Caco-2 (cell line): Measurements from ENCODE around the gene MPHOSPH10. TPM values are rescaled to one million over a fixed set of nuclear protein-coding genes. Genes with fewer than 3 reads are reported as not detected.
"Not testable (repeated sequence)": the region's sequence is repeated elsewhere in the genome, so short reads cannot be mapped to it uniquely, and the experiment has no call there.

Experiments
- BruUV-seq: library from RNA; stranded (reverse); fragments of 400-500 nt; replicated peaks from 2 replicates; lab custom pipeline; 2021; lab: Mats Ljungman, UMichigan
- CTCF ChIA-PET: fragments of 300-600 bp; sonication (Branson Sonifier 250); formaldehyde crosslinking; loops from one replicate; lab custom pipeline; 2022; ENCODE audit warnings: antibody characterized with exemption; lab: Charles Lee
- POLR2A ChIA-PET: fragments of 300-600 bp; sonication (Branson Sonifier 250); formaldehyde crosslinking; loops from one replicate; lab custom pipeline; 2022; ENCODE audit warnings: antibody characterized with exemption; lab: Charles Lee
- DNase-seq, 2 experiments: peaks; one replicate each; pipeline versions ENCODE4 v3.0.0 to v3.0.0-alpha.2; 2020 to 2022
- H3K27me3 ChIP-seq: replicated peaks from 2 replicates; pipeline ENCODE4 v1.6.0; 2011; ENCODE audit warnings: low read length; ENCODE audit not compliant: control insufficient read depth, insufficient read depth
- H3K36me3 ChIP-seq: 2 replicates; pipeline ENCODE4 v1.5.1; 2011; ENCODE audit warnings: low read length; ENCODE audit not compliant: control insufficient read depth, insufficient read depth
- H3K4me1 ChIP-seq: fragments of 250-450 bp; sonication (Bioruptor Pico); 2 replicates; pipeline ENCODE4 v1.5.1; 2020; ENCODE audit warnings: mild to moderate bottlenecking
- H3K4me3 ChIP-seq: 2 replicates; pipeline ENCODE4 v1.5.1; 2011; ENCODE audit warnings: low read depth, mild to moderate bottlenecking, control low read depth, low read length
- H3K9me3 ChIP-seq: fragments of 250-450 bp; sonication (Bioruptor Pico); 2 replicates; pipeline ENCODE4 v1.5.1; 2020; ENCODE audit warnings: mild to moderate bottlenecking, moderate library complexity
- H3K27ac Mint-ChIP-seq: one replicate; pipeline ENCODE4 v1.8.0; 2022; ENCODE audit warnings: mixed read lengths; ENCODE audit not compliant: unreplicated experiment
- H3K27me3 Mint-ChIP-seq: one replicate; pipeline ENCODE4 v1.8.0; 2022; ENCODE audit warnings: mixed read lengths; ENCODE audit not compliant: insufficient read depth, unreplicated experiment
- H3K36me3 Mint-ChIP-seq: one replicate; pipeline ENCODE4 v1.8.0; 2022; ENCODE audit warnings: mild to moderate bottlenecking, mixed read lengths; ENCODE audit not compliant: insufficient read depth, unreplicated experiment
- H3K4me1 Mint-ChIP-seq: one replicate; pipeline ENCODE4 v1.8.0; 2022; ENCODE audit warnings: low read depth, mixed read lengths; ENCODE audit not compliant: unreplicated experiment
- H3K4me3 Mint-ChIP-seq: one replicate; pipeline ENCODE4 v1.8.0; 2022; ENCODE audit warnings: mild to moderate bottlenecking, moderate library complexity, mixed read lengths; ENCODE audit not compliant: unreplicated experiment
- H3K9me3 Mint-ChIP-seq: one replicate; pipeline ENCODE4 v1.8.0; 2022; ENCODE audit warnings: mixed read lengths; ENCODE audit not compliant: unreplicated experiment
- CTCF ChIP-seq, 2 experiments: fragments of 200-600 bp in 1 of 2; IDR thresholded peaks; 1 replicate in 1 of 2; 2 replicates in 1 of 2; pipeline versions ENCODE4 v1.5.1 to v1.8.0; 2011 to 2022; ENCODE audit warnings: antibody characterized with exemption in 1 of 2, control low read depth in 1 of 2, inconsistent platforms in 1 of 2, low read depth in 1 of 2, low read length in 1 of 2, mild to moderate bottlenecking in 1 of 2, moderate library complexity in 1 of 2; ENCODE audit not compliant: insufficient read depth in 1 of 2, severe bottlenecking in 1 of 2, unreplicated experiment in 1 of 2
- intact Hi-C: fragments of 100-400 bp; cut with micrococcal nuclease; formaldehyde crosslinking; loops from one replicate; pipeline ENCODE4 v1.10.0; 2022; ENCODE audit not compliant: unreplicated experiment
- total RNA-seq: library from RNA; stranded (reverse); gene quantifications from 2 replicates; pipeline ENCODE4 v1.2.3, GENCODE V29; 2022

The MPHOSPH10 gene
- total RNA-seq, 1 experiment from 2014 or later: 57.8 TPM

- CTCF ChIA-PET: interaction anchor here (0.7 kb wide), 1 partner anchor 101 kb away, joined by 3 read pairs; no protein-coding TSS in a partner anchor
- peak in 1 of 2 experiments; percentile 41 for DNase-seq
- no TSS peak for BruUV-seq
Measured at GRCh38 chr2:71102981-71103681, 27.3 kb upstream of the MPHOSPH10 start.

GRCh38 chr2:71103809-71104208, 26.6 kb upstream of the MPHOSPH10 start:
- no peaks in the 10 kb centered on the region for H3K9me3 ChIP-seq
- no peak overlapping the region for H3K27ac Mint-ChIP-seq
- H3K36me3 Mint-ChIP-seq: no peaks in the 10 kb centered on the region
- H3K9me3 Mint-ChIP-seq: peaks cover 15% of the 10 kb centered on the region
- H3K4me3 ChIP-seq: no peak overlapping the region
- H3K36me3 ChIP-seq: no peaks in the 10 kb centered on the region
- no peak for DNase-seq
- peaks cover 4% of the 10 kb centered on the region for H3K4me1 ChIP-seq
- H3K4me1 Mint-ChIP-seq: peaks cover 6% of the 10 kb centered on the region
- no peak for TF ChIP-seq CTCF (IDR thresholded peaks at IDR 0.05; ENCODE audit: insufficient read depth in 1 of 2, low read depth in 1 of 2, low read length in 1 of 2, severe bottlenecking in 1 of 2, unreplicated experiment in 1 of 2)
- intact Hi-C loops: no loop called here
- no TSS peak for BruUV-seq
- POLR2A ChIA-PET: interaction anchor here (1.2 kb wide), 1 partner anchor 35 kb away, joined by 8 read pairs; the partner anchor contains the start of gene NAGK
- CTCF ChIA-PET: no interaction called here
- no peak overlapping the region for H3K4me3 Mint-ChIP-seq
- H3K27me3 ChIP-seq: no peaks in the 10 kb centered on the region
- peaks cover 3% of the 10 kb centered on the region for H3K27me3 Mint-ChIP-seq

More at GRCh38 chr2:71102981-71103681, 27.3 kb upstream of the MPHOSPH10 start:
- H3K36me3 ChIP-seq: no peaks in the 10 kb centered on the region
- intact Hi-C loops: no loop called here
- POLR2A ChIA-PET: interaction anchor here (1.2 kb wide), 1 partner anchor 35 kb away, joined by 8 read pairs; the partner anchor contains the start of gene NAGK
- no peak overlapping the region for H3K4me3 ChIP-seq
- no peaks in the 10 kb centered on the region for H3K27me3 ChIP-seq
- Mint-ChIP-seq H3K27me3 (peaks cover 3% of the 10 kb centered on the region), H3K9me3 (peaks cover 15% of the 10 kb centered on the region), H3K4me3 (no peak overlapping the region), H3K36me3 (no peaks in the 10 kb centered on the region), H3K27ac (no peak overlapping the region), H3K4me1 (peaks cover 6% of the 10 kb centered on the region)
- peaks cover 4% of the 10 kb centered on the region for H3K4me1 ChIP-seq
- H3K9me3 ChIP-seq: no peaks in the 10 kb centered on the region
- no peak for TF ChIP-seq CTCF (IDR thresholded peaks at IDR 0.05; ENCODE audit: insufficient read depth in 1 of 2, low read depth in 1 of 2, low read length in 1 of 2, severe bottlenecking in 1 of 2, unreplicated experiment in 1 of 2)

- H3K36me3 ChIP-seq, H3K4me1 Mint-ChIP-seq, H3K36me3 Mint-ChIP-seq, DNase-seq, H3K27me3 ChIP-seq, H3K27ac Mint-ChIP-seq, intact Hi-C loops, BruUV-seq, H3K4me1 ChIP-seq, H3K4me3 Mint-ChIP-seq, H3K4me3 ChIP-seq, H3K9me3 ChIP-seq, H3K27me3 Mint-ChIP-seq, POLR2A ChIA-PET: not testable (repeated sequence)
- peaks cover 15% of the 10 kb centered on the region for H3K9me3 Mint-ChIP-seq
- CTCF ChIA-PET: interaction anchor here (0.5 kb wide), 1 partner anchor 9 kb away, joined by 3 read pairs; no protein-coding TSS in a partner anchor
Measured at GRCh38 chr2:71106463-71106862, 24.0 kb upstream of the MPHOSPH10 start.
